BE2C (cell line): Measurements from ENCODE around the gene PXMP4.

ENCODE experiments used
- DNase-seq: peaks from one replicate; pipeline ENCODE4 v3.0.0-alpha.2; 2020
- H3K27me3 ChIP-seq: fragments of 250-450 bp; sonication (Bioruptor Pico); 2 replicates; pipeline ENCODE4 v1.5.1; 2020; ENCODE audit warnings: mild to moderate bottlenecking
- H3K36me3 ChIP-seq: fragments of 250-450 bp; sonication (Bioruptor Pico); 2 replicates; pipeline ENCODE4 v1.5.1; 2020; ENCODE audit warnings: mild to moderate bottlenecking
- H3K4me1 ChIP-seq: fragments of 250-450 bp; sonication (Bioruptor Pico); 2 replicates; pipeline ENCODE4 v1.5.1; 2020
- H3K4me3 ChIP-seq: 2 replicates; pipeline ENCODE4 v1.5.1; 2011; ENCODE audit warnings: low read depth, low read length
- H3K9me3 ChIP-seq: fragments of 250-450 bp; sonication (Bioruptor Pico); 2 replicates; pipeline ENCODE4 v1.5.1; 2020
- TF ChIP-seq, protein P1 (sequence below): IDR thresholded peaks from 2 replicates; pipeline ENCODE4 v1.5.1; 2012; ENCODE audit warnings: mild to moderate bottlenecking, low read depth, low read length

Gene PXMP4

DNA sequence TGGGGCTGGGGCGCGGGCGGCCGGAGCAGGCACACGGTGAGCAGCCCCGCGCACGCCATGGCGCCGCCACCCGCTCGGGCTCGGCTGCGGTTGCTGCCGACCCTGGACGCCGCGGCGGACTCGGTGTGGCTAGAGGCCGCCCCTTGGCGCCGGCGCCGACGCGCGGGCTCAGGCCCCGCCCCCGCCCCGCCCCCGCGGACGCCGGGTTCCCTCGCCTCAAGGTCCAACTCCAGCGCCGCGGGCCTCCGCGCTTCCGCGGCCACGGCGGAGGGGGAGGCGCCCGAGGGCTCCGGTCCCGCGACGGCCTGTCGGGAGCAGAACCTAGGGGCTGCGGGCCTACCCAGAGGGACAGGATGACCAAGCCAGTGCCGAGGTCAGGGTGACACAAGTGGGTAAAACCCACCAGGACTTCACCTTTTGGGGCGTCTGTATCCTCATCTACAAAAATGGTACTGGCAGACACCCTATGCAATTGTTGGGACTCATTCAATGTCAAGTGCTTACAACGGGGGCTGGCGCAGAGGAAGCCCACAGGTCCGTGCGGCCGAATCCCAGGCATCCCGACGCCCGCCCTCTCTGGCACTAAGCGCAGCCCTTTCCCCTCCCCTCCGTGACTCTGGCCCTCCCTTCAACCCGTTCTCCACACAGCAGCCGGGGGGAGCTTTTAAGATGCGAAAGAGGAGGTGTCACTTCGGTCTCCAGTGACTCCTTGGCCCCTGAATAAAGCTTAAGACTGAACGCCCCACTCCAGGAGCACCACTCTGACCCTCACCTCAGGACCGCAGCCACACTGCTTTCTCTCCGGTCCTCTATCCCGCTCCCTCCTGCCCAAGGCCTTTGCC is 45.6 kb downstream of the PXMP4 start, which contains the start of gene NECAB3:
NECAB3 (minus strand) TSS at position 135 of the 842 bp plus-strand sequence; CDS start at position 59, 76 bp downstream.
- peak; percentile 90 for DNase-seq
- TF ChIP-seq, protein P1, sequence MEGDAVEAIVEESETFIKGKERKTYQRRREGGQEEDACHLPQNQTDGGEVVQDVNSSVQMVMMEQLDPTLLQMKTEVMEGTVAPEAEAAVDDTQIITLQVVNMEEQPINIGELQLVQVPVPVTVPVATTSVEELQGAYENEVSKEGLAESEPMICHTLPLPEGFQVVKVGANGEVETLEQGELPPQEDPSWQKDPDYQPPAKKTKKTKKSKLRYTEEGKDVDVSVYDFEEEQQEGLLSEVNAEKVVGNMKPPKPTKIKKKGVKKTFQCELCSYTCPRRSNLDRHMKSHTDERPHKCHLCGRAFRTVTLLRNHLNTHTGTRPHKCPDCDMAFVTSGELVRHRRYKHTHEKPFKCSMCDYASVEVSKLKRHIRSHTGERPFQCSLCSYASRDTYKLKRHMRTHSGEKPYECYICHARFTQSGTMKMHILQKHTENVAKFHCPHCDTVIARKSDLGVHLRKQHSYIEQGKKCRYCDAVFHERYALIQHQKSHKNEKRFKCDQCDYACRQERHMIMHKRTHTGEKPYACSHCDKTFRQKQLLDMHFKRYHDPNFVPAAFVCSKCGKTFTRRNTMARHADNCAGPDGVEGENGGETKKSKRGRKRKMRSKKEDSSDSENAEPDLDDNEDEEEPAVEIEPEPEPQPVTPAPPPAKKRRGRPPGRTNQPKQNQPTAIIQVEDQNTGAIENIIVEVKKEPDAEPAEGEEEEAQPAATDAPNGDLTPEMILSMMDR, result no peak
- no peaks in the 10 kb centered on the region for H3K9me3 ChIP-seq
- H3K4me3 ChIP-seq, result peak within 1 kb of the TSS; percentile 88
- peaks cover 50% of the 10 kb centered on the region for H3K36me3 ChIP-seq
- no peaks in the 10 kb centered on the region for H3K27me3 ChIP-seq
- H3K4me1 ChIP-seq, result peaks cover 27% of the 10 kb centered on the region

DNA sequence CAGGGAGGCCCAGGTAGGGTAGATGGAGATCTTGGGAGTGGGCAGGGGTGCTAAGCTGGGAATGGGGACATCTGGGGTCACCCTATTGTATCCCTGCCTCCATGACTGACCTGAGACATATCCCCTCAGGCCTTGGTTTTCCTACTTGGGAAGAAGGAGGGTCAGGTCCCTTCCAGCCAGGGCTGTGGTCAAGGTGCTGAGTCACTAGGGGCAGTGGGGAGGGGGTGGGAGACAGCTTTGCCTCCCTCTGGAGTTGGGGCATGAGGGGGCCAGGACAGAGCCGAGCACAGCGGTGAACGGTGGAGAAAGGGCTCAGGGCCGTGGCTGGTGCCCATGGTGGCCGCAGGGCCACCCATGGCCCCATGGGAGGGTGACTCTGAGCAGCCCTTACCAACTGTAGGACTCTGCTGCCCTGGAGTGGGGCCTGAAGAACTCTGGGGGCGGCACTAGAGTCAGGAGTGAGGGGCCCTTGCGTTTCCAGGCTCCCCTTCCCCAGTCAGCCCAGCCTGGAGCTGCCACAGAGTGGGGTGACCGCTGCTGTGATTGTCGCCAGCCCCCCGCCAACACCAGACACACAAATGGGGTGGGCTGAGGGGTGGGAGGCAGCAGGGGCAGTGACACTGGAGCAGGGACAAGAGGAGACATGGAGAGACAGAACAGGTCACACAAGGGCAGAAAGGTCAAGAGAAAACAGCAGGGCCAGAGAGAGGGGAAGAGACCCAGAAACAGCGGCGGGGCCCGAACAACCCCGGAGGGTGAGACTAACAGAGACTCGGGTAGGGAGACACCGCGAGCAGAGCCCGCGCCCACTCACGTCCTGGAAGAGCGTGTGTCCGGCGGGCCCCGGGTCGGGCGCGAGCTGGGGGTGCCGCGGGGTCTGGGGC is 46.5 kb downstream of the PXMP4 start:
- TF ChIP-seq, protein P1, result no peak
- no peaks in the 10 kb centered on the region for H3K9me3 ChIP-seq
- DNase-seq, result no peak
- peak overlapping the region; percentile 88 for H3K4me3 ChIP-seq
- peaks cover 44% of the 10 kb centered on the region for H3K36me3 ChIP-seq
- peaks cover 22% of the 10 kb centered on the region for H3K4me1 ChIP-seq
- H3K27me3 ChIP-seq, result no peaks in the 10 kb centered on the region

DNA sequence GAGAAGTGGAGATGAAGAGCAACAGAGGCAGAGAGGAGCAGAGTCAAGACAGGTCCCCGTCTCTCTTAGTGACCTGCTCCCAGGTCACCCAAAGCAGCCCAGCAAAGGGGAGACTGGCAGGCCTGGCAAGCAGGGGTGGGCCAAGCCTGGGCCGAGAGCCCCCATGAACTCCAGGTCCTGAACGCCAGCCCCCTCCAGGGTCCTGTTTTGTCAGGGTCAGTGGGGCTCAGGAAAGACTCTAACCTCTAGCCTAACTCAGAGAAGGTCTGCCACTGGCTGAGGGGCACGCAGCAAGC is 47.0 kb downstream of the PXMP4 start:
- Histone ChIP-seq H3K36me3 (peaks cover 44% of the 10 kb centered on the region), H3K4me3 (peak overlapping the region; percentile 88), H3K4me1 (peaks cover 16% of the 10 kb centered on the region), H3K27me3 (no peaks in the 10 kb centered on the region), H3K9me3 (no peaks in the 10 kb centered on the region)
- DNase-seq, result no peak
- TF ChIP-seq, protein P1, result no peak

DNA sequence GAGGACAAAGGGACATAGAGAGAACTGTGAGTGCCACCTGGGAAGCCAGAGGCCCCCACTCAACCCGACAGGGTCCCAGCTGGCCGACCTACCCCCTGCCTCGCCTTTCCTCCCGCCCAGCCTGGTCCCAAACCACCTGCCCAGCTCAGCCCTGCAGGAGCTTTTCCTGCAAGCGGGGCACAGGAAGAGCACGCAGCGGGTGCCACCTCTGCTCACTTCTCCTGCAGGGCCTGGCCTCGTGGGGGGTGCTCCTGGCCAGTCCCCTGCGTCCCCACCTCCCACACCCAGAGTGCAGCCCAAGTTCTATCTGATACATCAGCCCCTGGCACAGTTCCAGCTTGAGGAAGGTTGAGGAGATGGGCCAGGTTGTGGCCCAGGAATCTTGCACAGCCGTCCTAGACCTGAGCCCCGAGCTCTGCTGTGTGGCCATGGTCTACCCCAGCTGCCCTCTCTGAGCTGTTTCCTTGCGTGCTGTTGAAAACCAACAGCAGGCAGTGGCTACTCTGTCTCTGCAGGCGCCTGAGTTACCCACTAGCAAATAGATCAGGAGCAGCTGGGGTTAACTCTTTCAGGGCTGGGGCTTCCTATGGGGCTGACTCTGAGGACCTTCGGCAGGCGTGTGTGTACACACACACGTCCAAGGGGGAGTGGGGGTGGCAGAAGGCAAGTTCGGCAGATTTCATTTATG is 47.5 kb downstream of the PXMP4 start:
- H3K4me3 ChIP-seq, result peak overlapping the region; percentile 88
- peaks cover 11% of the 10 kb centered on the region for H3K4me1 ChIP-seq
- DNase-seq, result no peak
- H3K9me3 ChIP-seq, result no peaks in the 10 kb centered on the region
- peaks cover 40% of the 10 kb centered on the region for H3K36me3 ChIP-seq
- TF ChIP-seq, protein P1, result no peak
- no peaks in the 10 kb centered on the region for H3K27me3 ChIP-seq

DNA sequence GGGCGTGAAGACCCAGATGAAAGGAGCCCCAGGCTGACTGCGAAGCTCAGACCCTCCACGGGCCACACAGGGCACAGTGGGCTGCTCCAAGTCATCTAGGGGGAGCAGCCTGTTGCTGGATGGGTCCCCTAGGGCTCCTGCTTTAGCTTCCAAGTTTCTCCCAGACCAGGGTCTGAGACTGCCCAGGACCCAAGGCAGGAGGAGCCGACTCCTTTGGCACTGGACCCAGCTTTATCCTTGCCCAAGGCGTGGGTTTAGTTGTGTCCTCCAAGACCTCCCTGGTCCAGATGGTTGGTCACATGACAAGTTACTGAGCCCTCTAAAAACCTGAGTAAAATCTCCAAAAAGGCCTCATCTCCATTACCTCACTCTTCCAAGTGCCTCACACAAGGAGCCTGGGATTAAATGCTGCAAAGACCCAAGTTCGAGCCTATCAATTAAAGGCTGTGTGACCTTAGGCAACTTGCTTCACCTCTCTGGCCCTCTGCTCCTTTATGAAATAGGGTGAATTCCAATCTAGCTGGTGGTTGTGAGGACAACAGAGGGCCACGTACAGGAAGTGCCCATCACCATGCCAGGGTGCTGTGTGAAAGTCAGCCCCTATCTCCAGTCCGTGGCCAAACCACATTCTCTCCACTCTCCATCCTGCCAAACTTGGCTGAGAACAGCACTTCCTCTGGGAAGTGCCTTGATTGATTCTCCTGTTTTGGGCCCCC is 48.4 kb downstream of the PXMP4 start:
- TF ChIP-seq, protein P1, result no peak
- H3K36me3 ChIP-seq, result peaks cover 33% of the 10 kb centered on the region
- no peak for DNase-seq

More for the DNA sequence above, 48.4 kb downstream of the PXMP4 start:
- Histone ChIP-seq H3K4me1 (peaks cover 8% of the 10 kb centered on the region), H3K9me3 (no peaks in the 10 kb centered on the region), H3K27me3 (no peaks in the 10 kb centered on the region), H3K4me3 (no peak overlapping the region)
